Putamen (tissue), 1 donor: ENCODE measurements around the gene OR52E5.

ENCODE experiments used
- DNase-seq: peaks from one replicate; pipeline ENCODE4 v3.0.0-alpha.2; 2016; ENCODE audit warnings: low spot score

OR52E5 gene

DNA sequence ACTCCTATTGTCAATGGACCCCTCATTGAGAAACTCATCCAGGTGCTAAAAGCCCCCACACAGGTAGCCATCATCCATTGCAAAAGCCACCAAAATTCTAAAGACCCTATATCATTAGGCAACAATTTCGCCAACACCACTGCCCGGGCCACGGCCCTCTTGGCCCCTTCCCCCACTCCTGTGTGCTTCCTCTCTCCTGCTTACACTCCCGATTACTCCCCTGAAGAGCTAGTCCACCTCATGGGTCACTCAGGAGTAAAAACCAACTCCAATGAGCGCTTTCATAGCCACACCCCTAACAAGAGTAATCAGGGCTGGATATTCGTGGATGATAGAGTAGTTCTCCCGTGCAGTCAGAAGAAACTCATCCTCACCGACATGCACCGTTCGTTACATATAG is 40.1 kb downstream of the OR52E5 start:
- no peak for DNase-seq

DNA sequence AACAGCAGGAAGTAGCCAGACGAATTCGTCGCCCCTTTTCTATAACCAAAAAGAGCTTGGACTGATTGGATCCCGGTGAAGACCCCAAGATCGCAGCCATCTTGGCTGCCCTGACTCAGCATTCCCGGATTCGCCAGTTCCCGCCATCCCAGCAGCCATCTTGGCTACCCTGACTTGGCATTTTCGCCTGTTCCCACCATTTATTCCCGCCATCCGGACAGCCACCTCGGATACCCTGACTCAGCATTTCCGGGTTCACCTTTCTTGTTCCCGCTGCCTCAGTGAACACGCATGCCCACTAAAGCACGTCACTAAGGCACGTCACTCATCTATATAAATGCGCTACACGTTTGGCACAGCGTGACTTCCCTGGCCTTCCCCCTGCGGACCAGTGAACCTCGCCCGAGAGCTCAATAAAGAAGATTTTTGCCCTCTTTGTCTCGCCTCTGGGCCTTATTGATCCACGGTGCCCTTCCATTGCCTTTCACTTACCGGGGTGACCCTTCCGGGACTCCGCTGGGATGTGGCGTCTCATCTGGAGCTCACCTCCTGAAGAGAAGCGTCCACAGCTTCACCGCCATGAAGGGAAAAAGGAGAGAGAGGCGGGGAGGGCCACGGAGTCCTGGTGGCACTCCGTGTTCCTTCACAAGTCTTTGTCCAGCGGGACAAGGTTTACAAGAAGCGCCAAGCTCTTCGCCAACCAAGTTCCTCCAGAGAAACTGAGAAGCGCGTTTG is 45.0 kb downstream of the OR52E5 start:
- DNase-seq, result no peak

DNA sequence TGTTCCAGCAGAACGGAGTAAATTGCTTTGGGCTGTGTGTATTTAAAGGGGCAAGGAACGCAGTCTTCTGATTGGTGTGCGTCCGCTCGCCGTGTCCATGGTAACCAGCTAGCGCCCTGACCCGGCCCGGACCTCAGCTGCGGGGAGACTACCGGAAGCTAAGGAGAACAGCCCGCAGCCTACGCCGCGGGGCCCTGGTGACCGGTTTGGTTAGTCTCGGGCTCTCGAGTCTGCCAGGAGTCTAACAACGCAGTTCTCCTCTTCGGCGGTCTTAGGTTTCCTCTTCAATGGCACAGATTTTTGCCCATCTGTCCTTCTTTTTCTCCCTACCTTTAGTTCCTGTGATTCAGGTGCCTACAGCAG is 45.6 kb downstream of the OR52E5 start:
- no peak for DNase-seq

DNA sequence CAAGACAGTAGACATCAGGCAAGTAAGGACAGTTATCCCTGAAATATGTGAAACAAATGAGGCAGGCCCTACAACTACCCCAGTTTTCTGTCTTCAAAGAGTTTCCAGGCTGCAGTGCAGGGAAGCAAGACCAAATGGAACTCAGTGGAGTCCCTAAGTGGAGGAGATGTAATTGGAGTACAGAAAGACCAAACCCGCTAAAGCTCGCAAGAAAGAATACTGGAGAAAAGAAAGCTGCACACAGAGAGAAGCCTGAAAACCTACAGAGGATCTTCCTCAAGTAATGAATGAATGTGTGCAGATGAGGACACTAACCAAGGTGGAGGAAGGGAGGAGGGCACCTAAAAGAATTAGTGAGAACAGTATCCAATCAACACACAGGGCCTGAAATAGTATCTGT is 47.7 kb downstream of the OR52E5 start:
- no peak for DNase-seq

DNA sequence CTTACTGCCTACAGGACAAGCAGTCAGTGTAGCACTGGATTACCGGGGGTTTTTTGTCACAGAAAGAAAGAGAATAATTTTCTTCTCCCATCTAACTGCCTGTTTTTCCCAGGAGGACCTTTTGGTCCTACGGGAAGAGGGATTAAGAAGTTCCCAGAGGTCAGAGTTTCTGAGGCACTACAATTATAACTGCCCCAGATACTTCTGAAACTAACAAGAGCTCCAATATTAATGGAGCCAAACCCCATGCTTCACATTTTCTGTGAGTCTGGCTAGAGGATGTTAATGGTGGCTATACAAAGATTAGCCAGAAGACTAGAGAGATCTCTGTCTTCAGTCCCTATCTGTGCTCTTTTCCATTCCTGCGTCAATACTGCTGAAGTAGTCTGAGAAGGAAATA is 48.9 kb downstream of the OR52E5 start, which contains the start of gene OR56A3:
Gene OR56A3 (plus strand): TSS at position 301 of the 400 bp plus-strand sequence. CDS start 5,096 bp downstream, outside the sequence.
- no peak for DNase-seq
